Measurements from ENCODE around the gene TRMT1.

DNA sequence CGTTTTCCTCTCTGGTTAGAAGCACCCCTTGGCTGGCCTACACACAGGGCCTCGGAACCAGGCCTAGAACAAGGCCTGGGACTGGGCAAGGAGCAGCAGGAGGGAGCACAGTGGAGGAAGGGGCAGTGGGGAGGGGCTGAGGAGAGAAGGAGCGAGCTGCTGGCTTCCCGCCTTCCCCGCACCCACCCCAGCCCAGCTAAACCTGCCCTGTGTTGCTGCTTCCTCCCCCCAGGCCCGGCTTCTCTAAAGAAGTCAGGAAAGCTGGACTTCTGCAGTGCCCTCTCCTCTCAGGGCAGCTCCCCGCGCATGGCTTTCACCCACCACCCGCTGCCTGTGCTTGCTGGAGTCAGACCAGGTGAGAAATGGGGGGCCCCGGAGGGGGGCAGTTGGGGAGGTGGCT, 38.2 kb downstream of the TRMT1 start:
- TF ChIP-seq GABPA (IDR thresholded peaks at IDR 0.05; ENCODE audit: borderline replicate concordance, insufficient read depth, low read length) (no peak), TAF1 (IDR thresholded peaks at IDR 0.05; ENCODE audit: low read depth, low read length) (no peak)

Data from H1 (cell line).